Astrocyte (in vitro differentiated cells and primary cell): ENCODE measurements around the gene SYCN. TPM values are rescaled to one million over a fixed set of nuclear protein-coding genes. Genes with fewer than 3 reads are reported as not detected.
"Not testable (repeated sequence)": the region's sequence is repeated elsewhere in the genome, so short reads cannot be mapped to it uniquely, and the experiment has no call there.

ENCODE experiments used
- DNase-seq: peaks from one replicate; pipeline ENCODE4 v3.0.0-alpha.2; 2010; ENCODE audit warnings: low read depth
- FAIRE-seq: peaks from 2 replicates; lab custom pipeline; 2011; peaks lifted over from hg19 to GRCh38; lab: Jason Lieb, UNC
- H2AFZ ChIP-seq: 2 replicates; pipeline ENCODE4 v1.6.0; 2012; ENCODE audit warnings: low read depth, low read length, inconsistent platforms
- H3K27ac ChIP-seq: 2 replicates; pipeline ENCODE4 v1.5.1; 2011; ENCODE audit warnings: low read depth, low read length, inconsistent platforms
- H3K27me3 ChIP-seq: 2 replicates; pipeline ENCODE4 v1.6.0; 2011; ENCODE audit warnings: low read length, inconsistent platforms; ENCODE audit not compliant: insufficient read depth
- H3K36me3 ChIP-seq: 2 replicates; pipeline ENCODE4 v1.5.1; 2011; ENCODE audit warnings: low read length, inconsistent platforms; ENCODE audit not compliant: insufficient read depth
- H3K4me1 ChIP-seq: 2 replicates; pipeline ENCODE4 v1.5.1; 2011; ENCODE audit warnings: low read length, inconsistent platforms; ENCODE audit not compliant: insufficient read depth
- H3K4me2 ChIP-seq: 2 replicates; pipeline ENCODE4 v1.6.0; 2012; ENCODE audit warnings: low read length, inconsistent platforms
- H3K4me3 ChIP-seq: 2 replicates; pipeline ENCODE4 v1.5.1; 2011; ENCODE audit warnings: low read depth, mild to moderate bottlenecking, low read length, inconsistent platforms; ENCODE audit not compliant: insufficient read depth
- H3K79me2 ChIP-seq: 2 replicates; pipeline ENCODE4 v1.6.0; 2012; ENCODE audit warnings: mild to moderate bottlenecking, low read length, inconsistent platforms; ENCODE audit not compliant: insufficient read depth
- H3K9ac ChIP-seq: 2 replicates; pipeline ENCODE4 v1.6.0; 2012; ENCODE audit warnings: mild to moderate bottlenecking, low read length, inconsistent platforms
- H3K9me3 ChIP-seq: 2 replicates; pipeline ENCODE4 v1.5.1; 2012; ENCODE audit warnings: low read depth, mild to moderate bottlenecking, low read length, inconsistent platforms; ENCODE audit not compliant: insufficient read depth
- H4K20me1 ChIP-seq: 2 replicates; pipeline ENCODE4 v1.6.0; 2012; ENCODE audit warnings: low read length, inconsistent platforms; ENCODE audit not compliant: insufficient read depth
- H3K27ac Mint-ChIP-seq: one replicate; pipeline ENCODE4 v1.8.0; 2021; ENCODE audit warnings: mild to moderate bottlenecking, mixed read lengths; ENCODE audit not compliant: unreplicated experiment
- H3K27me3 Mint-ChIP-seq: one replicate; pipeline ENCODE4 v1.8.0; 2021; ENCODE audit warnings: low read depth, mixed read lengths; ENCODE audit not compliant: unreplicated experiment
- H3K36me3 Mint-ChIP-seq: one replicate; pipeline ENCODE4 v1.8.0; 2021; ENCODE audit warnings: low read depth, mixed read lengths; ENCODE audit not compliant: unreplicated experiment
- H3K4me1 Mint-ChIP-seq: one replicate; pipeline ENCODE4 v1.8.0; 2021; ENCODE audit warnings: low read depth, mixed read lengths; ENCODE audit not compliant: unreplicated experiment
- H3K4me3 Mint-ChIP-seq: one replicate; pipeline ENCODE4 v1.8.0; 2021; ENCODE audit warnings: mild to moderate bottlenecking, moderate library complexity, mixed read lengths; ENCODE audit not compliant: unreplicated experiment
- H3K9me3 Mint-ChIP-seq: one replicate; pipeline ENCODE4 v1.8.0; 2021; ENCODE audit warnings: mild to moderate bottlenecking, mixed read lengths; ENCODE audit not compliant: unreplicated experiment
- CTCF ChIP-seq: IDR thresholded peaks from 2 replicates; pipeline ENCODE4 v1.5.1; 2011; ENCODE audit warnings: low read depth, mild to moderate bottlenecking, inconsistent platforms, low read length, moderate library complexity; ENCODE audit not compliant: insufficient read depth
- EZH2 ChIP-seq: IDR thresholded peaks from 2 replicates; pipeline ENCODE4 v1.6.1; 2012; ENCODE audit warnings: mild to moderate bottlenecking, low read length, inconsistent platforms; ENCODE audit not compliant: insufficient read depth
- total RNA-seq: library from RNA; stranded (reverse); gene quantifications from 2 replicates; pipeline ENCODE4 v1.2.1, GENCODE V29; 2021

The SYCN gene
- total RNA-seq, 1 donor from 2014 or later, result not detected

GRCh38 chr19:39246951-39247669, 43.0 kb upstream of the SYCN start:
- no peak for FAIRE-seq
- H3K27ac Mint-ChIP-seq, result no peak overlapping the region
- Histone ChIP-seq H3K4me3 (no peak overlapping the region), H3K27ac (no peak overlapping the region), H3K9ac (no peak overlapping the region), H3K27me3 (peaks cover 30% of the 10 kb centered on the region), H3K79me2 (no peaks in the 10 kb centered on the region), H3K4me2 (no peak overlapping the region), H3K4me1 (no peaks in the 10 kb centered on the region), H3K9me3 (no peaks in the 10 kb centered on the region), H4K20me1 (no peaks in the 10 kb centered on the region), H3K36me3 (no peaks in the 10 kb centered on the region), H2AFZ (peak overlapping the region; percentile 26)
- DNase-seq, result no peak
- no peaks in the 10 kb centered on the region for H3K9me3 Mint-ChIP-seq
- TF ChIP-seq EZH2 (no peak), CTCF (no peak)
- peaks cover 43% of the 10 kb centered on the region for H3K27me3 Mint-ChIP-seq
- no peak overlapping the region for H3K4me3 Mint-ChIP-seq
- no peaks in the 10 kb centered on the region for H3K4me1 Mint-ChIP-seq
- no peaks in the 10 kb centered on the region for H3K36me3 Mint-ChIP-seq

DNA sequence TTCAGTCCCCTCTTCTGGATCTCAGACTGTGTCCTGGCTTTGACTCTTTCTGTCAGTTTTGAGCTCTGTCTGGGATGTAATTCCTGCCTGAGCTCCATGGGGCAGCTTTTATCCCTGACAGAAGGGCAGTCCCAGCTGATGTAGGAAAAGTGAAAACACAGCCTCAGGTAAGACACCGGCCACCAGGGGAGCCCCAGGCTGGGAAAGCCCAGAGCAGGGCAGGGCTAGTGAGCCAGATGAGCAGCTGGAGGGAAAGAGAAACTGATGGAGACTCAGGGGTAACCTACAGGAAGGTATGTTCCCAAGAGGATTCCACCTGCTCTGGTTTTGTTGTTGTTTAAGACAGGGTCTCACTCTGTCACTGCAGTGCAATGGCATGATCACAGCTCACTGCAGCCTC, 41.1 kb upstream of the SYCN start:
- H3K9me3 ChIP-seq, H2AFZ ChIP-seq, H3K4me1 ChIP-seq, H4K20me1 ChIP-seq, H3K27ac Mint-ChIP-seq, H3K79me2 ChIP-seq, H3K4me3 Mint-ChIP-seq, H3K36me3 ChIP-seq, H3K4me2 ChIP-seq, FAIRE-seq, H3K9me3 Mint-ChIP-seq, DNase-seq, H3K4me3 ChIP-seq, H3K27ac ChIP-seq, H3K36me3 Mint-ChIP-seq, H3K4me1 Mint-ChIP-seq, H3K9ac ChIP-seq: not testable (repeated sequence)
- peaks cover 39% of the 10 kb centered on the region for H3K27me3 Mint-ChIP-seq
- peaks cover 23% of the 10 kb centered on the region for H3K27me3 ChIP-seq

- H3K4me3 ChIP-seq, H3K9me3 ChIP-seq, H3K4me1 ChIP-seq, H4K20me1 ChIP-seq, H3K4me2 ChIP-seq, H3K4me1 Mint-ChIP-seq, H3K36me3 ChIP-seq, H3K36me3 Mint-ChIP-seq, H3K4me3 Mint-ChIP-seq, H3K79me2 ChIP-seq, DNase-seq, H3K27ac ChIP-seq, H3K9me3 Mint-ChIP-seq, H3K27ac Mint-ChIP-seq, H3K9ac ChIP-seq, H2AFZ ChIP-seq: not testable (repeated sequence)
- H3K27me3 Mint-ChIP-seq, result peaks cover 39% of the 10 kb centered on the region
- peak; percentile 58 for FAIRE-seq
- H3K27me3 ChIP-seq, result peaks cover 19% of the 10 kb centered on the region
Measured at GRCh38 chr19:39244410-39245100, 40.5 kb upstream of the SYCN start, which contains the start of gene IFNL3. TSS of gene IFNL3 (minus strand) at chr19:39245006. CDS start at chr19:39244967, 39 bp downstream.

GRCh38 chr19:39243741-39244140, 39.7 kb upstream of the SYCN start:
- H3K4me3 Mint-ChIP-seq, H3K79me2 ChIP-seq: not testable (repeated sequence)
- H3K27me3 ChIP-seq, result peaks cover 14% of the 10 kb centered on the region

More at GRCh38 chr19:39243741-39244140, 39.7 kb upstream of the SYCN start:
- not testable (repeated sequence) for H4K20me1 ChIP-seq, FAIRE-seq, H3K9me3 ChIP-seq, H3K9me3 Mint-ChIP-seq, H3K36me3 ChIP-seq, H3K4me3 ChIP-seq, H3K27ac Mint-ChIP-seq, H3K4me1 Mint-ChIP-seq, H3K36me3 Mint-ChIP-seq, H3K27ac ChIP-seq, H3K4me2 ChIP-seq, H3K9ac ChIP-seq, H2AFZ ChIP-seq, H3K4me1 ChIP-seq, DNase-seq
- peaks cover 34% of the 10 kb centered on the region for H3K27me3 Mint-ChIP-seq
